SH-SY5Y (cell line): ENCODE measurements around the gene PAM16.

Experiments
- GATA2 ChIP-seq: IDR thresholded peaks from 2 replicates; pipeline ENCODE4 v1.6.1; 2011; ENCODE audit warnings: mild to moderate bottlenecking, low read depth, low read length
- GATA3 ChIP-seq: IDR thresholded peaks from 2 replicates; pipeline ENCODE4 v1.6.1; 2011; ENCODE audit warnings: low read depth, mild to moderate bottlenecking, low read length, moderate library complexity

Gene PAM16

DNA sequence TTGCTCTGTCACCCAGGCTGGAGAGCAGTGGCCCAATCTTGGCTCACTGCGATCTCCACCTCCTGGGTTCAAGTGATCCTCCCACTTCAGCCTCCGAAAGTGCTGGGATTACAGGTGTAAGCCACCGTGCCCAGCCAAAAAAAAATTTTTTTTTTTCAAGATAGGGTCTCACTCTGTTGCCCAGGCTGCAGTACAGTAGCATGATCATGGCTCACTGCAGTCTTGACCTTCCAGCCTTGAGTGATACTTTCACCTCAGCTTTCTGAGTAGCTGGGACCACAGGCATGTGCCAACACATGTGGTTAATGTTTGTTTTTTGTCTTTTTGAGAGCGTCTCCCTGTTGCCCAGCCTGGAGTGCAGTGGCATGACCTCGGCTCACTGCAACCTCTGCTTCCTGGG lies 1.7 kb upstream of the PAM16 start:
- no peak for TF ChIP-seq GATA3
- no peak for TF ChIP-seq GATA2

DNA sequence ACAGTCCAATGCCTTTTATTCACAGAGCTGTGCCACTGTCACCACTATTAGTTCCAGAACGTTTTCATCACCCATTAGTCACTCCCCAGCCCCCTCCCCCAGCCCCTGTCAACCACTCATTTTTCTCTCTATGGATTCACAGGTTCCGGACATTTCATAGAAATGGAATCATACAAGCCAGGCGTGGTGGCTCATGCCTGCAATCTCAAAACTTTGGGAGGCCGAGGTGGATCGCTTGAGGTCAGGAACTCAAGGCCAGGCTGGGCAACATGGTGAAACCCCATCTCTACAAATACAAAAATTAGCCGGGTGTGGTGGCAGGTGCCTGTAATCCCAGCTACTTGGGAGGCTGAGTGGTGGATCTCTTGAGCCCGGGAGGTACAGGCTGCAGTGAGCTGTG lies 759 bp upstream of the PAM16 start:
- no peak for TF ChIP-seq GATA3

DNA sequence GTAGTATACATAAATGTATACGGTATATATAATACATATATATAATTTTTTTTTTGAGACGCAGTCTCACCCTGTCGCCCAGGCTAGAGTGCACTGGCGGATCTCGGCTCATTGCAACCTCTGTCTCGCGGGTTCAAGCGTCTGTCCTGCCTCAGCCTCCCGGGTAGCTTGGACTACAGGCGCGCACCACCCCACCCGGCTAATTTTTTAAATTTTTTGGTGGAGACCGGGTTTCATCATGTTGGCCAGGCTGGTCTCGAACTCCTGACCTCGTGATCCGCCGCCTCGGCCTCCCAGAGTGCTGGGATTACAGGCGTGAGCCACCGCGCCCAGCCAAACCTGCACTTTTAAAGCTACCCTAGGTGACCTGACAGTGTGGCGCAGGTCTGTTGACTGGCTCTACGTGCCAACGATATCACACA lies 745 bp downstream of the PAM16 start:
- TF ChIP-seq GATA2 (no peak), GATA3 (no peak)

DNA sequence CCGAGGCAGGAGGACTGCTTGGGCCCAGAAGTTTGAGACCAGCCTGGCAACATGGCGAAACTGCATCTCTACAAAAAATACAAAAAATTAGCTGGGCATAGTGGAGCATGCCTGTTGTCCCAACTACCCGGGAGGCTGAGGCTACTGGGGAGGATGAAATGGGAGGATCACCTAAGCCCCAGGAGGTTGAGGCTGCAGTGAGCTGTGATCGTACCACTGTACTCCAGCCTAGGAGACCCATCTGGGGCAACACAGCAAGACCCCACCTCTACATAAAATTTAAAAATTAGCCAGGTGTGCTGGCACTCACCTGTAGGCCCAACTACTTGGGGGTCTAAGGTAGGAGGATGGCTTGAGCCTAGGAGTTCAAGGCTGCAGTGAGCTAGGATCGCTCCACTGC lies 1.8 kb downstream of the PAM16 start:
- no peak for TF ChIP-seq GATA2
- TF ChIP-seq GATA3: no peak

DNA sequence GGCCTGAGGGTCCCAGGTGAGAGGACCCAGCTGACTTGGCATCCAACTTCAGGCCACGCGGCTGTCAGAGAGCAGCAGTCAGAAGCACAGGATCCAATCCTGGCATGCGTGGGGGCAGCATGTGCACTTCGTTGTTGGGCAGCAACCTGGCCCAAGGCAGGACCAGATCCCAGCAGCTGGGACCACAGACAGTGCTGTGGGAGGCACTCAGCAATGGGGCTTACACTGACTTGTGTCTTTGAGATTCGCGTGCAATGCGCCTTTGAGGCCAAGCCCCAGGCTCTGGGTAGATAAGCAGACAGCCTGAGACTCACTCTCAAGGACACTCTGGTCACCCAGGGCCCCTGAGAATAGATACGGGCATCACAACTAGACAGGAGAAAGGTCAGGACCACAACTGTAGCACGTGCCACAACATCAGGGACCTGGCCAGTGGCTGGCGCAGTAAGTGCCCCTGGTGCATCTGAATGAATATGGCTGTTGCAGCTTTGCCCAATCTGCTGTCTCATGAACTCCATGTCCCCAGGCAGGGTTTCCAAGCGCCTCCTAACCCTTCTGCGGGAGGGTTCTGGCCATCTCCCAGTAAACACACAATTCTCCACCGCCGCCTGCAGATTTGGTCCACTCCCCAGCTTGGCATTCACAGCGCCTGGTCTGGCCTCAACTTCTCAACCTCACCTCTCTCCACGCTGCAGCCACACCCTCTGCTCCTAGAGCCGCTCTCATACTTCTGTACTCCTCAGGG lies 3.2 kb downstream of the PAM16 start:
- TF ChIP-seq GATA3 (no peak), GATA2 (no peak)

DNA sequence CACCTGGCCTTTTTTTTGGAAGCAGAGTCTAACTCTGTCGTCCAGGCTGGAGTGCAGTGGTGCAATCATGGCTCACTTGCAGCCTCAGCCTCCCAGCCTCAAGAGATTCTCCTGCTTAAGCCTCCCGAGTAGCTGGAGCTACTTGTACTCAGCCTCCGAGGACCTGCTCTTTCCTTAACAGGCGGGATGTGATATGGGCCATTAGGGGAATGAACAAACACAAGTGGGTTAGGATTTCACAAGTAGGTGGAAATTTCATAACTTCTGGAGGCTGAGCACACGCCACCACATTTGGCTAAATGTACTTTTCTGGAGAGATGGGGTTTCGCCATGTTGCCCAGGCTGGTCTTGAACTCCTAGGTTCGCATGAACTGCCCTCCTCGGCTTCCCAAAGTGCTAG lies 4.1 kb downstream of the PAM16 start:
- TF ChIP-seq GATA2: no peak
- TF ChIP-seq GATA3: no peak

DNA sequence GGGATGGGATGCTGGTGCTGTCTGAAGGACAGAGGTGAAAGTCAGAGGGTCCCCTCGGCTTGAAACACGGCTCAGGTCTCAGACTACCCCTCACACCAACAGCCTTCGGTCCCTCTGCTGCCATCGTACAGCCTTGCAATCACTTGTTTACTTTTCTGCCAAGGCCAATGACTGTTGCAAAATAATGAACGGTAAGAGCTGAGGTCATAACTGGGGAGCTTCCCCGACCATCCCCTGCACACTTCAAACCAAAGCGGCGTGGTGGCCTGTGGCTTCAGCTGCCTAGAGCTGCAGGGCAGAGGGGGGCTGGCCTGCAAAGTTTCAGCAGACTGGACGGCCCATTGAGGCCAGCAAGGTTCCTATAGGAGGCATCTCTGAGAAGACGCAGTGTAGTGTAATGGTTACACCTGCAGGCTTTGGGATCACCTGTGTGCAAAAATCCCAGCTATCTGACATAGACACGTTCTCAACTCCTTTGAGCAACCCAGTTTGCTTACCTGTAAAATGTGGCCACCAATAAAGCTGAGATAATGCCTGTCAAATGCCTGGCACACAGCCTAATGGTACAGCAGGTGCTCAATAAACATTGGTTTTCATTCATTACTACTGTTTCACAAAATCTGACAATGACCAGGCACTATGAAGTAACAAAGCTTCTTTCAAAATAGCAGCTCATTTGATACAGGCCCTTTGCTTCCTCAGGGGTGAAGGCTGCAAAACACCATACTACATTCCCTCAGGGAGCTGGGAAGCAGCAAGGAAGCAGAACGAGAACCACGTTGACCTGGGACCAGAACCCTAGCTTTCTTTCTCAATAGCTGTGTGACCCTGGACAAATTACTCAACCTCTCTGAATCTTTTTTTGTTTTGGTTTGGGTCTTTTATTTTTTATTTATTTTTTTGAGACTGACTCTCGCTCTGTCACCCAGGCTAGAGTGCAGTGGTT lies 5.0 kb downstream of the PAM16 start:
- TF ChIP-seq GATA2 (no peak), GATA3 (no peak)

DNA sequence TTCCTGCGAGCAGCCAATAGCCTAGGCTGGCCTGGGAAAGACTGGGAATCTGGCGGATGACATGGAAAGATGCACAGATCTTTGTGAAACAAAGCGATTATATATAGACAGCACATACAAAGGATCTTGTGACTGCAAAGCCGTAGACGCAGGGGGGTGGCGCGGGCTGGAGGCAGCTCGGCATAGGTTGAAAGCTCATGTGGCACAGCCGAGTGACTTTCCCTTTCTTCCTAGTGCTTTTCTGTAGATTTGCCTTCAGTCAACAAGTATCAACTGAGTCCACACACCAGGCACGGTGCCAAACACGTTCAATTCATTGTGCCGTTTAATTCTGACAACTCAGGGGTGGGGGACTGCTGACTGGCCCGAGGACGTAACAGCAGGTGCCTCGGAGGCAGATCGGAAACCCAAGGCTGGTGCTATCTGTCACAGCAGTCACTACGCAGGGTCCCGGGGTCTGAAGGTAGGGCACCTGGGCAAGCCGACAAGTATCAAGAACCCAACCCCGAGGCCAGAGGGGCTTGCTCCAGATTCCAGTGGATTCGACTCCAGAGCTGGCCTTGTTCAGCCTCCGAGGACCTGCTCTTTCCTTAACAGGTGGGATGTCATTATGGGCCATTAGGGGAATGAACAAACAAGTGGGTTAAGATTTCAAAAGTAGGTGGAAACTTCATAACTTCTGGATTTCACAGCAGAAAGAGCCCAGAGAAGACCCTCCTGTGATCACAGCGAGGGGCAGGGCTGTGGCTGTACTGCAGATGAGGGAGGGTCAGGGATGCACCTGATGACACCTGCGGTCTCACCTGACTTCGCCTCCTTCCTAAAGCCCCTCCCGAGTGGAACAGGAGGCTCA lies 5.9 kb downstream of the PAM16 start:
- no peak for TF ChIP-seq GATA3
- TF ChIP-seq GATA2: no peak

DNA sequence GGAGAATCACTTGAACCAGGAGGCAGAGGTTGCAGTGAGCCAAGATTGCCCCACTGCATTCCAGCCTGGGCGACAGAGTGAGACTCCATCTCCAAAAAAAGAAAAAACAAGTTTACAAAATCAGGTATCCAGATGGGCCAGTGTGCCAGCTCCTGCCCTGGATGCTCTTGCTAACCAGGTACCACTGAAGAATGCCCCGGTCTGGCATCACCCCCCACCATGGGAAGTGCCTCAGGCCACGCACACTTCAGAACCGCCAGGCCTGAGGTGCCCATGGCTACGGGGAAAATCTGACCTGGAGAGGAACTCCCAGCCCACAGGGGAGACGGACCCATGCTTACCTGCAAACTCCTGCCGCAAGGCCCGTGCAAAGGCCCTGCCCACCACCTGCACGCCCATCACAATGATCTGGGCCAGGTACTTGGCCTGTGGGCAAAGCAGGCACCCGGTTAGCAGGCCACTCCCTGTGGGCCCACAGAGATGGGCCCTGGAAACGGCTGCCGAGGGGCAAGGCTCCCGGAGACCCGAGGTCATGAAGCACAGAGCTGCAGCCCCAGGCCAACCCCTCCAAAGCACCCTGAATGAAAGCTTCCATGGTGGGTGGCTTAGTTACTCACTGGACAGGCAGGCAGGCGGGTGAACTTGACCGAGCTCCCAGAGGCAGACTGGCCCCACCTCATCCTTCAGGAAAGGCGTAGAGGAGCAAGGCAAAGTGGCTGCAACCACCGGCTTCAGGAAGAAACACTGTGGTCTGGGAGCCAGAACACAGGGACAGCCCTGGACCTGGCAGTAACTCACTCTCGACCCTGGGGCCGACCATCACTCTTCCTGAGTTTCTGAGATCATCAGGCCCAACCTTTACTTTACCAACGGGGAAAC lies 8.0 kb downstream of the PAM16 start:
- TF ChIP-seq GATA2: no peak
- no peak for TF ChIP-seq GATA3

DNA sequence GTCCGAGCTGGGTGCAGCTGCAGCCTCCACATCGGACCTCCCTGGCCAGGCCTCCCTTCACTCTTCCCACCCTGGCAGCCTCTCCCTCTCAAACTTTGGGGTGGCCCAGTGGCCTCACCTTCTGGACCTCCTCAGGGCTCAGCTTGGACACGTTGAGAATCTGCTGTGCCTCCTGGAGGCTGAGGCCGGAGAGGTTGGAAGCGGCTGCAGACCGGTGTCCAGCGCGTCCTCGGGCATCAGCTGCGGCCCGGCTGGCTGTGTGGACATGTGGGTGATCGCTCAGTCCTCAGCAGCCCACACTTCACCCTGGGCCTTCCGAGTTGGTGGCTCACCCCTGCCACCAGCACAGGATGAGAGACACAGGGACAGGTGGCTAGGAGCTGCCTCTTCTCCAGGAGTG lies 9.9 kb downstream of the PAM16 start:
- no peak for TF ChIP-seq GATA2
- no peak for TF ChIP-seq GATA3

DNA sequence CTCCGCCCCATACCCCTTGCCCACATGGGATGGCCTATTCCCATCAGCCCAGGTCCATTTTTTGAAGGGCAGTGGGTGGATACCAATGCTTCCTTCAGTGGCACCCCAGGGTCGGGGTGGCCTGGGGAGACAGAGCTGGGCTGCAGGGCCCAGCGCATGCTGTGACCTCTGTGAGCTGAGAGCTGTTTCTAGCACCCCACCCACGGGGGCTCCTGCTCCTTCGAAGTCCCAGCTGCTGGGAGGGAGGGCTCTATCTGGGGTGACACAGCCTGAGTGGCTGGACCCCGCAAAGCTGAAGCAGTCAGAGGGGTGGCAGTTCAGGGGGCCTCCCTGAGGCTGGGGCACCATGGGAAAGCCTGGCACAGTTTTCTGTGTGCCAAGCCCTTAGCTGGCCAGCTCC lies 10.7 kb downstream of the PAM16 start:
- TF ChIP-seq GATA2 (no peak), GATA3 (no peak)

DNA sequence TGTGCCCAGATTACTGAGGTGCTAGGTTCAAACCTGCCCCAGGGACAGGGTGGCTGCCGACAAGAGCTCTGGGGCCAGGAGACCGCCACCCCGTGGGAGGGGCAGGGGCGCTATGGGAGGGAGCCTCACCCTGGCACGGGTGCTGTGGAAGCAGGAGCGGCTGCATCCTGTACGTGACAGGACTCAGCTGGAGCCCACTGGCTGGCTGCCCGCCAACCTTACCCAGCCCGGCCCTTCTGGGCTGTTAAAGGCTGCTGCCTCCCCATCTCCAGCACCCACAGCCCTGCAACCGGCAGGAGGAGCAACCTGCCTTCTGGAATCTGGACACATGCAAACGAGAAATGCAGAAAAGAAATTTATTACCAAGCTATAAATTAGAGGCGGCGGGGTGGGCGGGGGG lies 11.2 kb downstream of the PAM16 start:
- TF ChIP-seq GATA3: no peak
- TF ChIP-seq GATA2: no peak

DNA sequence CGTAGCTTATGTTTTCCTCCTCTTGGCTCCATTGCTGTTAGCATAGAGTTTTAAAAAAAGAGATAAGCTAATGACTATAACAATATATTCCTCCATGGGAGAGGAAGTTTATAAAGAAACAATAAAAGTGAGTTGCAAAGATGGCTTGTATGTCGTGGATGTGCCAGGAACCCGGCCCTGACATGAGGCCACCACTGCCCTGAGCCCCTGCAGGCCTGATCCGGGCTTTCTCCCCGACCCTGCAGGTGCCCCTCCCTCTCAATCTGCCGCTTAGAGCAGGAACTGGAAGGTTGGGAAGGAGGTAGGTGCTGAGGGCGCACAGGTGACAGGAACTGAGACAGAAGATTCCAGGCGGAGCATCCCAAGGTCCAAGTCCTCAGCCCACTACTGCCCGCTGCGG lies 11.7 kb downstream of the PAM16 start:
- TF ChIP-seq GATA2: no peak
- TF ChIP-seq GATA3: no peak
